ENCODE data around the gene ADGRG6.

DNA sequence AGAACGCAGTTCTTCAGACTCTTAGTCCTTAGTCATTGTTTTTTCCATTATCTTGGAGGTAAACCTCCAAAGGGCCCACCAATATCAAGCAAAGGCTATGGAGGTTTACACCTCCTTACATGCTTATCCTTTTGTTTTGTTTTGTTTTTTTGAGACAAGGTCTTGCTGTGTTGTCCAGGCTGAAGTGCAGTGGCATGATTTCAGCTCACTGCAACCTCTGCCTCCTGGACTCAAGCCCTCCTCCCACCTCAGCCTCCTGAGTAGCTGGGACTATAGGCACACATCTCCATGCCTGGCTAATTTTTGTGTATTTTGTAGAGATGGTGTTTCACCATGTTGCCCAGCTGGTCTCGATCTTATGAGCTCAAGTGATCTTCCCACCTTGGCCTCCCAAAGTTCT, 26.3 kb downstream of the ADGRG6 start:
- TF ChIP-seq POLR2AphosphoS5 (IDR thresholded peaks at IDR 0.05; ENCODE audit: low read depth, low read length) (no peak), POLR2A (IDR thresholded peaks at IDR 0.05; ENCODE audit: low read depth, low read length) (no peak), TAF1 (IDR thresholded peaks at IDR 0.05; ENCODE audit: low read depth, low read length) (no peak)
